Stomach (tissue), 9 donors: ENCODE data around the gene PODXL2. TPM values are rescaled to one million over a fixed set of nuclear protein-coding genes. Genes with fewer than 3 reads are reported as not detected.

Experiments used
- DNase-seq, 2 donors: peaks; one replicate each; pipeline versions ENCODE4 v3.0.0 to v3.0.0-alpha.2; 2013 to 2019
- H3K27ac ChIP-seq, 5 donors: fragments of 200-600 bp in 4 of 5; sonication (generic) in 4 of 5; one replicate each; pipeline ENCODE4 v1.5.1; 2013 to 2019; ENCODE audit warnings: mild to moderate bottlenecking in 1 of 5, moderate library complexity in 1 of 5
- H3K27me3 ChIP-seq, 3 donors: fragments of 200-600 bp; sonication (generic); one replicate each; pipeline ENCODE4 v1.5.1; 2017 to 2019; ENCODE audit warnings: mixed run types in 1 of 3
- H3K36me3 ChIP-seq, 4 donors: fragments of 200-600 bp; sonication (generic); 1 replicate in 3 of 4; 2 replicates in 1 of 4; pipeline ENCODE4 v1.5.1; 2016 to 2019
- H3K4me1 ChIP-seq, 4 donors: fragments of 200-600 bp; sonication (generic); one replicate each; pipeline ENCODE4 v1.5.1; 2016 to 2019
- H3K4me3 ChIP-seq, 4 donors: fragments of 200-600 bp; sonication (generic) in 3 of 4; one replicate each; pipeline ENCODE4 v1.5.1; 2016 to 2019; ENCODE audit warnings: mild to moderate bottlenecking in 1 of 4
- H3K9me3 ChIP-seq, 4 donors: fragments of 200-600 bp; sonication (generic); one replicate each; pipeline ENCODE4 v1.5.1; 2016 to 2019
- EP300 ChIP-seq: sonication (generic); formaldehyde crosslinking; IDR thresholded peaks from one replicate; pipeline ENCODE4 v1.6.1; 2017; ENCODE audit warnings: antibody characterized with exemption
- POLR2A ChIP-seq, 4 donors: fragments of 450-650 bp; IDR thresholded peaks; one replicate each; pipeline ENCODE4 v1.6.1; 2016; ENCODE audit warnings: antibody characterized with exemption in 4 of 4, control low read depth in 2 of 4, mild to moderate bottlenecking in 1 of 4, moderate library complexity in 1 of 4
- POLR2AphosphoS5 ChIP-seq, 3 donors: sonication (generic); formaldehyde crosslinking; IDR thresholded peaks; one replicate each; pipeline ENCODE4 v1.6.1; 2016; ENCODE audit warnings: antibody characterized with exemption in 3 of 3
- WGBS, 5 donors: extraction: QIAGEN DNeasy Blood & Tissue Kit in 3 of 5; methylation state at CpG; one replicate each; pipeline versions ENCODE4 v1.1.5 to v1.1.7; 2013 to 2018; 5-methylcytosine and 5-hydroxymethylcytosine counted together
- intact Hi-C: fragments of 100-400 bp; cut with DNase I; formaldehyde crosslinking; loops from one replicate; pipeline ENCODE4 v1.15.1; 2023; ENCODE audit warnings: low total_unique reads
- polyA plus RNA-seq, 3 donors: library from polyadenylated mRNA; stranded (reverse); fragments of 200-250 nt; gene quantifications; one replicate each; pipeline ENCODE4 v1.2.3, GENCODE V29; 2013
- total RNA-seq, 5 donors: library from RNA; depleted of rRNA; stranded (reverse); fragments of >200 nt; gene quantifications; one replicate each; pipeline versions ENCODE4 v1.1.0 to v1.2.3, GENCODE V29; 2014 to 2016
- TF ChIP-seq, protein P1 (sequence below), 7 experiments: fragments of 450-650 bp in 4 of 7; fragments of 200-600 bp in 3 of 7; sonication (generic) in 3 of 7; IDR thresholded peaks; one replicate each; pipeline ENCODE4 v1.5.1; 2016 to 2019; ENCODE audit warnings: antibody characterized with exemption in 7 of 7, control low read depth in 2 of 7, mild to moderate bottlenecking in 1 of 7
- donor health status: healthy with polysubstance abuse.
- donor health status: Bipolar disorder and iron deficiency.
- donor health status: healthy.

Gene PODXL2
- total and polyA plus RNA-seq, 8 donors, result 5.3 to 50.9 (median 12.1) TPM

- TF ChIP-seq EP300, result no peak
- TF ChIP-seq, protein P1, sequence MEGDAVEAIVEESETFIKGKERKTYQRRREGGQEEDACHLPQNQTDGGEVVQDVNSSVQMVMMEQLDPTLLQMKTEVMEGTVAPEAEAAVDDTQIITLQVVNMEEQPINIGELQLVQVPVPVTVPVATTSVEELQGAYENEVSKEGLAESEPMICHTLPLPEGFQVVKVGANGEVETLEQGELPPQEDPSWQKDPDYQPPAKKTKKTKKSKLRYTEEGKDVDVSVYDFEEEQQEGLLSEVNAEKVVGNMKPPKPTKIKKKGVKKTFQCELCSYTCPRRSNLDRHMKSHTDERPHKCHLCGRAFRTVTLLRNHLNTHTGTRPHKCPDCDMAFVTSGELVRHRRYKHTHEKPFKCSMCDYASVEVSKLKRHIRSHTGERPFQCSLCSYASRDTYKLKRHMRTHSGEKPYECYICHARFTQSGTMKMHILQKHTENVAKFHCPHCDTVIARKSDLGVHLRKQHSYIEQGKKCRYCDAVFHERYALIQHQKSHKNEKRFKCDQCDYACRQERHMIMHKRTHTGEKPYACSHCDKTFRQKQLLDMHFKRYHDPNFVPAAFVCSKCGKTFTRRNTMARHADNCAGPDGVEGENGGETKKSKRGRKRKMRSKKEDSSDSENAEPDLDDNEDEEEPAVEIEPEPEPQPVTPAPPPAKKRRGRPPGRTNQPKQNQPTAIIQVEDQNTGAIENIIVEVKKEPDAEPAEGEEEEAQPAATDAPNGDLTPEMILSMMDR (IDR thresholded peaks at IDR 0.05), result no peak
- TF ChIP-seq POLR2A (IDR thresholded peaks at IDR 0.05), result no peak
- TF ChIP-seq POLR2AphosphoS5 (IDR thresholded peaks at IDR 0.05), result no peak
- 77 to 84% (median 81%) methylated on average over 12 of the region's 12 CpGs for WGBS, 5 donors
- Histone ChIP-seq H3K36me3 (peaks cover 0 to 5% (median 0%) of the 10 kb centered on the region in 4 donors), H3K27me3 (no peaks in the 10 kb centered on the region), H3K4me1 (peaks cover 4 to 31% (median 16%) of the 10 kb centered on the region in 4 donors), H3K9me3 (no peaks in the 10 kb centered on the region), H3K4me3 (peak overlapping the region; percentile 53 to 71 (median 60)), H3K27ac (peak overlapping the region in 1 of 5 donors; percentile 77)
- no peak for DNase-seq
- intact Hi-C loops, result no loop called here
Measured at GRCh38 chr3:127597020-127597771, 31.8 kb upstream of the PODXL2 start.

DNA sequence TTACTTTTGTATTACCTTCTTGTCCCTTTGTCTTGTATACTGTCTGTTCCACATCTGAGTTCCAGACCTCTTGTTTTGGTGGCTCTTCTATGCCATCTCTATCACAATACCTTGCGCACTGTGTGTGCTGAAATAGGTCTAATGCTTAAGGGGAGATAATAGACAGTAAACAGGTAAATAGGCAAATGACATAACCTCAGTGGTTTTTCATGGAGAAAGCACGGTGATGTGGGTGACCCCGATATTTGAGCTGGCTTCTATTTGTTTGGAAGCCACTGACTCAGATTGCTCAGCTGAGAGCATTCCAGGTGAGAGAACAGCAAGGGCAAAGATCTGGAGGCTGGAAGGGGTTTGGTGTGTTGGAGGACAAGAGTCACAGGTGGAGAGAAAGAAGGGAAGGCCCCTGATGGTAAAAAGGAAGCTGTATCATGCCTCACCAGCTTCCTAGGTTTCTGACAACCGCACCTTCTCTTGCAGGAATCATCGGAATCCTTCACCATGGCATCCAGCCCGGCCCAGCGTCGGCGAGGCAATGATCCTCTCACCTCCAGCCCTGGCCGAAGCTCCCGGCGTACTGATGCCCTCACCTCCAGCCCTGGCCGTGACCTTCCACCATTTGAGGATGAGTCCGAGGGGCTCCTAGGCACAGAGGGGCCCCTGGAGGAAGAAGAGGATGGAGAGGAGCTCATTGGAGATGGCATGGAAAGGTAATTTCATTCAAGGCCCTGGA lies 30.0 kb upstream of the PODXL2 start:
- Histone ChIP-seq H3K9me3 (no peaks in the 10 kb centered on the region), H3K27ac (peak overlapping the region in 4 of 5 donors; percentile 67 to 84 (median 78)), H3K4me1 (peaks cover 4 to 31% (median 16%) of the 10 kb centered on the region in 4 donors), H3K27me3 (no peaks in the 10 kb centered on the region), H3K4me3 (peak overlapping the region; percentile 53 to 71 (median 60)), H3K36me3 (peaks cover 0 to 12% (median 2%) of the 10 kb centered on the region in 4 donors)
- TF ChIP-seq EP300 (no peak), POLR2AphosphoS5 (IDR thresholded peaks at IDR 0.05) (no peak), POLR2A (IDR thresholded peaks at IDR 0.05) (no peak)
- TF ChIP-seq, protein P1 (IDR thresholded peaks at IDR 0.05), result no peak
- intact Hi-C loops, result no loop called here
- 36 to 52% (median 40%) methylated on average over 13 to 14 of the region's 14 CpGs for WGBS, 5 donors
- DNase-seq, result no peak

DNA sequence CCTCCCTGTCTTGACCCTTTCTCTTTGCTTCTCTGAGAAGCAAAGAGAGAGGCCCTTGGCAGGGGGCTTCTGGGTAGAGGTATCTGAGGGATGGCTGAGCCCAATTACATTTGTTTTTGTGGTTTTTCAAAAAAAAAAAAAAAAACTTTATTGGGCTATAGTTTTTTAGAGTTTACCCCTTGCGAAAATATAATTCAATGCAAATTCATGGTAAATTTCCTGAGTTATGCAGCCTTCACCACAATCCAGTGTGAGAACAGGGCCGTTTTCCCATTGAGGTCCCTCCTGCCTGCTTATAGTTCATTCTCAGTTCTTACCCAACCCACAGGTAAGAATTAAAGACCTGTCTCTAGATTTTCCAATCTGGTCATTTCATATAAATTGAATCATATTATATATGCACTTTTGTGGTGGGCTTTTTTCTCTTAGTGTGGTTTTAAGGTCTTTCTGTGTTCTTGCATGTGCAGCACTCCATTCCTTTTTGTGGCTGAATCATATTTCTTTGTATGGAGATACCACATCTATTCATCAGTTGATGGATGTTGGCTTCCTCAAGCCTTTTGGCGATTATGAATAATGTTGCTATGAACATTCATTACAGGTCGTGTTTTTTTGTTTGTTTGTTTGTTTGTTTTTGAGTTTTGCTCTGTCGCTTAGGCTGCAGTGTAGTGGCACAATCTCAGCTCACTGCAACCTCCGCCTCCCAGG lies 28.1 kb upstream of the PODXL2 start:
- no peak overlapping the region for H3K4me3 ChIP-seq
- no peaks in the 10 kb centered on the region for H3K27me3 ChIP-seq
- peaks cover 4 to 31% (median 16%) of the 10 kb centered on the region in 4 donors for H3K4me1 ChIP-seq
- no peak overlapping the region for H3K27ac ChIP-seq
- H3K36me3 ChIP-seq, result peaks cover 3 to 31% (median 19%) of the 10 kb centered on the region in 4 donors
- DNase-seq, result no peak
- TF ChIP-seq POLR2A (IDR thresholded peaks at IDR 0.05), result no peak
- TF ChIP-seq, protein P1 (IDR thresholded peaks at IDR 0.05), result no peak
- no peak for TF ChIP-seq EP300
- no peak for TF ChIP-seq POLR2AphosphoS5 (IDR thresholded peaks at IDR 0.05)
- intact Hi-C loops, result no loop called here
- H3K9me3 ChIP-seq, result no peaks in the 10 kb centered on the region
- WGBS, 5 donors, result 79 to 85% (median 85%) methylated on average over 6 of the region's 6 CpGs

DNA sequence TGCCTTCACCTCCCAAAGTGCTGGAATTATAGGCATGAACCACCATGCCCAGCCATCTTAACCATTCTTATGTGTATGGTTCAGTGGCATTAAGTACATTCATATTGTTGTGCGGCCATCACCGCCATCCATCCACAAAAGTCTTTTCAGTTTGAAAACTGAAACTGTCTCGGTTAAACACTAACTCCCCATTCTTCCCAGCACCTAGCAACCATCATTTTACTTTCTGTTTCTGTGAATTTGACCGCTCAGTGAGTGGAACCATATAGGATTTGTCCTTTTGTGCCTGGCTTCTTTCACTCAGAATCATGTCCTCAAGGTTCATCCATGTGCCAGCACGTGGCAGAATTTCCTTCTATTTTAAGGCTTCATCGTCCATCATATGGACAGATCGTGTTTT lies 24.9 kb upstream of the PODXL2 start:
- 85 to 91% (median 89%) methylated on average over 7 of the region's 7 CpGs for WGBS, 5 donors
- no peak for TF ChIP-seq EP300
- TF ChIP-seq, protein P1 (IDR thresholded peaks at IDR 0.05), result no peak
- no peak for TF ChIP-seq POLR2A (IDR thresholded peaks at IDR 0.05)
- TF ChIP-seq POLR2AphosphoS5 (IDR thresholded peaks at IDR 0.05), result no peak
- DNase-seq, result no peak
- Histone ChIP-seq H3K4me3 (no peak overlapping the region), H3K9me3 (no peaks in the 10 kb centered on the region), H3K27me3 (no peaks in the 10 kb centered on the region), H3K4me1 (peaks cover 0 to 16% (median 2%) of the 10 kb centered on the region in 4 donors), H3K27ac (no peak overlapping the region), H3K36me3 (peaks cover 21 to 62% (median 51%) of the 10 kb centered on the region in 4 donors)
- intact Hi-C loops, result no loop called here
